ENCODE measurements around the gene FBXO46. TPM values are rescaled to one million over a fixed set of nuclear protein-coding genes. Genes with fewer than 3 reads are reported as not detected.

FBXO46 gene
- total RNA-seq, 4 donors from 2014 or later = 8.3 to 25.2 (median 19.7) TPM

GRCh38 chr19:45710356-45711130, 20.2 kb downstream of the FBXO46 start:
- Histone ChIP-seq H3K36me3 (peaks cover 0 to 23% (median 0%) of the 10 kb centered on the region in 3 donors), H3K27me3 (no peaks in the 10 kb centered on the region), H3K4me3 (no peak overlapping the region), H3K27ac (no peak overlapping the region), H3K9me3 (no peaks in the 10 kb centered on the region), H3K4me1 (no peaks in the 10 kb centered on the region)
- DNase-seq = no peak
- TF ChIP-seq, protein P1, sequence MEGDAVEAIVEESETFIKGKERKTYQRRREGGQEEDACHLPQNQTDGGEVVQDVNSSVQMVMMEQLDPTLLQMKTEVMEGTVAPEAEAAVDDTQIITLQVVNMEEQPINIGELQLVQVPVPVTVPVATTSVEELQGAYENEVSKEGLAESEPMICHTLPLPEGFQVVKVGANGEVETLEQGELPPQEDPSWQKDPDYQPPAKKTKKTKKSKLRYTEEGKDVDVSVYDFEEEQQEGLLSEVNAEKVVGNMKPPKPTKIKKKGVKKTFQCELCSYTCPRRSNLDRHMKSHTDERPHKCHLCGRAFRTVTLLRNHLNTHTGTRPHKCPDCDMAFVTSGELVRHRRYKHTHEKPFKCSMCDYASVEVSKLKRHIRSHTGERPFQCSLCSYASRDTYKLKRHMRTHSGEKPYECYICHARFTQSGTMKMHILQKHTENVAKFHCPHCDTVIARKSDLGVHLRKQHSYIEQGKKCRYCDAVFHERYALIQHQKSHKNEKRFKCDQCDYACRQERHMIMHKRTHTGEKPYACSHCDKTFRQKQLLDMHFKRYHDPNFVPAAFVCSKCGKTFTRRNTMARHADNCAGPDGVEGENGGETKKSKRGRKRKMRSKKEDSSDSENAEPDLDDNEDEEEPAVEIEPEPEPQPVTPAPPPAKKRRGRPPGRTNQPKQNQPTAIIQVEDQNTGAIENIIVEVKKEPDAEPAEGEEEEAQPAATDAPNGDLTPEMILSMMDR (IDR thresholded peaks at IDR 0.05) = no peak
- no peak for TF ChIP-seq POLR2A (IDR thresholded peaks at IDR 0.05)

GRCh38 chr19:45705710-45706415, 24.8 kb downstream of the FBXO46 start:
- H3K9me3 ChIP-seq = no peaks in the 10 kb centered on the region
- no peak overlapping the region for H3K4me3 ChIP-seq
- peak overlapping the region in 1 of 4 donors; percentile 63 for H3K27ac ChIP-seq
- no peak for DNase-seq
- H3K27me3 ChIP-seq = no peaks in the 10 kb centered on the region
- peaks cover 0 to 21% (median 0%) of the 10 kb centered on the region in 3 donors for H3K36me3 ChIP-seq
- no peaks in the 10 kb centered on the region for H3K4me1 ChIP-seq
- TF ChIP-seq, protein P1 (IDR thresholded peaks at IDR 0.05) = no peak
- no peak for TF ChIP-seq POLR2A (IDR thresholded peaks at IDR 0.05)

GRCh38 chr19:45705115-45705514, 25.6 kb downstream of the FBXO46 start:
- Histone ChIP-seq H3K27ac (no peak overlapping the region), H3K36me3 (peaks cover 0 to 21% (median 0%) of the 10 kb centered on the region in 3 donors), H3K9me3 (no peaks in the 10 kb centered on the region), H3K4me1 (no peaks in the 10 kb centered on the region), H3K4me3 (no peak overlapping the region), H3K27me3 (no peaks in the 10 kb centered on the region)
- no peak for DNase-seq
- TF ChIP-seq, protein P1 (IDR thresholded peaks at IDR 0.05) = no peak
- no peak for TF ChIP-seq POLR2A (IDR thresholded peaks at IDR 0.05)

GRCh38 chr19:45701676-45702075, 29.0 kb downstream of the FBXO46 start:
- H3K36me3 ChIP-seq = peaks cover 0 to 29% (median 0%) of the 10 kb centered on the region in 3 donors
- no peak for TF ChIP-seq POLR2A (IDR thresholded peaks at IDR 0.05)
- TF ChIP-seq, protein P1 (IDR thresholded peaks at IDR 0.05) = no peak

GRCh38 chr19:45693106-45693788, 37.4 kb downstream of the FBXO46 start:
- Histone ChIP-seq H3K27me3 (no peaks in the 10 kb centered on the region), H3K27ac (peak overlapping the region; percentile 86 to 92 (median 88)), H3K4me3 (peak overlapping the region; percentile 67 to 84 (median 72)), H3K9me3 (no peaks in the 10 kb centered on the region), H3K4me1 (peaks cover 0 to 9% (median 5%) of the 10 kb centered on the region in 4 donors), H3K36me3 (peaks cover 0 to 29% (median 0%) of the 10 kb centered on the region in 3 donors)
- DNase-seq = peak; percentile 73 to 93 (median 86)
- TF ChIP-seq, protein P1 (IDR thresholded peaks at IDR 0.05) = peak; percentile 71 to 89 (median 78)
- TF ChIP-seq POLR2A (IDR thresholded peaks at IDR 0.05) = no peak

More at GRCh38 chr19:45701676-45702075, 29.0 kb downstream of the FBXO46 start:
- Histone ChIP-seq H3K27ac (no peak overlapping the region), H3K4me1 (no peaks in the 10 kb centered on the region), H3K27me3 (no peaks in the 10 kb centered on the region), H3K9me3 (no peaks in the 10 kb centered on the region), H3K4me3 (no peak overlapping the region)
- no peak for DNase-seq

Measured in Peyer's patch (tissue), 4 donors.